Measurements from ENCODE around the gene CMTM5. TPM values are rescaled to one million over a fixed set of nuclear protein-coding genes. Genes with fewer than 3 reads are reported as not detected.

Gene CMTM5
- total RNA-seq, 1 donor from 2014 or later = not detected

- TF ChIP-seq, protein P1, sequence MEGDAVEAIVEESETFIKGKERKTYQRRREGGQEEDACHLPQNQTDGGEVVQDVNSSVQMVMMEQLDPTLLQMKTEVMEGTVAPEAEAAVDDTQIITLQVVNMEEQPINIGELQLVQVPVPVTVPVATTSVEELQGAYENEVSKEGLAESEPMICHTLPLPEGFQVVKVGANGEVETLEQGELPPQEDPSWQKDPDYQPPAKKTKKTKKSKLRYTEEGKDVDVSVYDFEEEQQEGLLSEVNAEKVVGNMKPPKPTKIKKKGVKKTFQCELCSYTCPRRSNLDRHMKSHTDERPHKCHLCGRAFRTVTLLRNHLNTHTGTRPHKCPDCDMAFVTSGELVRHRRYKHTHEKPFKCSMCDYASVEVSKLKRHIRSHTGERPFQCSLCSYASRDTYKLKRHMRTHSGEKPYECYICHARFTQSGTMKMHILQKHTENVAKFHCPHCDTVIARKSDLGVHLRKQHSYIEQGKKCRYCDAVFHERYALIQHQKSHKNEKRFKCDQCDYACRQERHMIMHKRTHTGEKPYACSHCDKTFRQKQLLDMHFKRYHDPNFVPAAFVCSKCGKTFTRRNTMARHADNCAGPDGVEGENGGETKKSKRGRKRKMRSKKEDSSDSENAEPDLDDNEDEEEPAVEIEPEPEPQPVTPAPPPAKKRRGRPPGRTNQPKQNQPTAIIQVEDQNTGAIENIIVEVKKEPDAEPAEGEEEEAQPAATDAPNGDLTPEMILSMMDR (IDR thresholded peaks at IDR 0.05; ENCODE audit: unreplicated experiment) = no peak
- H3K27ac Mint-ChIP-seq = no peak overlapping the region
- H3K4me1 Mint-ChIP-seq = no peaks in the 10 kb centered on the region
- no peaks in the 10 kb centered on the region for H3K9me3 Mint-ChIP-seq
- no peak for DNase-seq (ENCODE audit: low spot score in 2 of 2, unreplicated experiment in 2 of 2)
- H3K4me3 Mint-ChIP-seq = no peak overlapping the region
- H3K27me3 Mint-ChIP-seq (ENCODE audit: low read depth) = peaks cover 47% of the 10 kb centered on the region
- no peaks in the 10 kb centered on the region for H3K36me3 Mint-ChIP-seq
Observed at GRCh38 chr14:23408307-23408630, 31.4 kb downstream of the CMTM5 start.

GRCh38 chr14:23409475-23409874 is 32.6 kb downstream of the CMTM5 start:
- Mint-ChIP-seq H3K36me3 (no peaks in the 10 kb centered on the region), H3K27me3 (ENCODE audit: low read depth) (peaks cover 36% of the 10 kb centered on the region), H3K4me1 (no peaks in the 10 kb centered on the region), H3K27ac (no peak overlapping the region), H3K9me3 (no peaks in the 10 kb centered on the region), H3K4me3 (no peak overlapping the region)
- DNase-seq (ENCODE audit: low spot score in 2 of 2, unreplicated experiment in 2 of 2) = no peak
- TF ChIP-seq, protein P1 (IDR thresholded peaks at IDR 0.05; ENCODE audit: unreplicated experiment) = no peak

DNA sequence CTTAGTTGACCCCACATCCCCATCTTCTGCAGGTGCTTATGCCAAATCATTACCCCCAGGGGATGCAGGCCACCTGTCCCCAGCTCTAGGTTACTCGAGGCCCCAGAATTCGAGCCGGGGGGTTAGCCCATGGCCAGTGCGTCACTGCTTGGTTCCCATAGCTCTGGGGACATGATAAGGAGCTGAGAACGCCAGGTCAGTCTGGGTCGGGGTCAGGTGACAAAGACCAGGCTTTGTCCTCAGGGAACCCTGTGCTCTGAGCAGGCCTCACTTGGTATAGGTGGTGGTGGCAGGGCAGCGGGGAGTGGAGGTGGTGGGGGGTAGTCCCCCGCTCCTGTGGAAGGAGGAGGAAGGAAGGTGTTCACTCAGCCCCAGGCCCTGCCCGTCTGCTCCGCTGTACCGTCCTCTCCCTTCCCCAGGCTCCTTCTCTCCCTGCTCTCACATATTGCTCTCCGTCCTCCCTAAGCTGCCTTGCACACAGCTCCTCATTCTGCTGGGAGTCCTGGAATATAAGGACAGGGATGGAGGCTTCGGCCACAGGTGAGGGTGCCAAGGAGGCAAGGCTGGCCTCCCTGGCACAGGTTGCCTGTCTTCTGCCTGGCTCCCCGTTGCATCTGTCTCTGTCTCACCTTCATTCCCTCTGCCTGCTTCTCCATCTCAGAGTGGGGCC is 33.3 kb downstream of the CMTM5 start:
- Mint-ChIP-seq H3K36me3 (no peaks in the 10 kb centered on the region), H3K9me3 (no peaks in the 10 kb centered on the region), H3K27ac (no peak overlapping the region), H3K4me3 (no peak overlapping the region), H3K4me1 (no peaks in the 10 kb centered on the region), H3K27me3 (ENCODE audit: low read depth) (peaks cover 30% of the 10 kb centered on the region)
- DNase-seq (ENCODE audit: low spot score in 2 of 2, unreplicated experiment in 2 of 2) = no peak
- TF ChIP-seq, protein P1 (IDR thresholded peaks at IDR 0.05; ENCODE audit: unreplicated experiment) = no peak

GRCh38 chr14:23411563-23412525 is 35.0 kb downstream of the CMTM5 start:
- no peaks in the 10 kb centered on the region for H3K36me3 Mint-ChIP-seq
- no peak overlapping the region for H3K4me3 Mint-ChIP-seq

DNA sequence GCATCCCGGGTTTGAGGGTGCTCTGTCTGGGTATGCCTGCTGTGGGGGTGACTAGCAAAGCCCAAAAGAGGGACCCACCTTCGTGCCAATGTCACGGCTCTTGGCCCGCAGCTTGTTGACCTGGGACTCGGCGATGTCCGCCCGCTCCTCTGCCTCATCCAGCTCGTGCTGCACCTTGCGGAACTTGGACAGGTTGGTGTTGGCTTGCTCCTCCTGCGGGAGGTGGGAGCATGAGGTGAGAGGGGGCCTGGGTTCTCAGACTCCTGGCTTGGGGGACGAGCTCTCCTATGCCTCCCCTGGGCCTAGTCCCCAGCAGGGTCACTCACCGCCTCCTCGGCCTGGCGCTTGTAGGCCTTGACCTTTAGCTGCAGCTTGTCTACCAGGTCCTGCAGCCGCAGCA is 36.8 kb downstream of the CMTM5 start:
- DNase-seq (ENCODE audit: low spot score in 2 of 2, unreplicated experiment in 2 of 2) = no peak
- TF ChIP-seq, protein P1 (IDR thresholded peaks at IDR 0.05; ENCODE audit: unreplicated experiment) = no peak
- H3K9me3 Mint-ChIP-seq = no peaks in the 10 kb centered on the region
- H3K36me3 Mint-ChIP-seq = no peaks in the 10 kb centered on the region
- no peak overlapping the region for H3K27ac Mint-ChIP-seq
- H3K4me3 Mint-ChIP-seq = no peak overlapping the region
- H3K4me1 Mint-ChIP-seq = no peaks in the 10 kb centered on the region
- H3K27me3 Mint-ChIP-seq (ENCODE audit: low read depth) = peaks cover 16% of the 10 kb centered on the region

More at GRCh38 chr14:23411563-23412525, 35.0 kb downstream of the CMTM5 start:
- DNase-seq (ENCODE audit: low spot score in 2 of 2, unreplicated experiment in 2 of 2) = no peak
- Mint-ChIP-seq H3K9me3 (no peaks in the 10 kb centered on the region), H3K27ac (no peak overlapping the region), H3K4me1 (no peaks in the 10 kb centered on the region), H3K27me3 (ENCODE audit: low read depth) (peaks cover 20% of the 10 kb centered on the region)
- TF ChIP-seq, protein P1 (IDR thresholded peaks at IDR 0.05; ENCODE audit: unreplicated experiment) = no peak
